Neural progenitor cell (in vitro differentiated cells): ENCODE measurements around the gene MARCHF6.

Experiments used
- CTCF ChIP-seq: fragments of 200-600 bp; sonication (generic); IDR thresholded peaks from 2 replicates; pipeline ENCODE4 v1.5.1; 2017; ENCODE audit warnings: antibody characterized with exemption, mild to moderate bottlenecking
- EZH2phosphoT487 ChIP-seq: fragments of 200-600 bp; sonication (generic); IDR thresholded peaks from 2 replicates; pipeline ENCODE4 v1.6.1; 2017; ENCODE audit warnings: antibody characterized with exemption

- TF ChIP-seq CTCF, result no peak
- no peak for TF ChIP-seq EZH2phosphoT487
These were observed 49.8 kb upstream of the MARCHF6 start for GRCh38 chr5:10303699-10304170.
